ENCODE data around the gene MAP6D1.

Gene MAP6D1

DNA sequence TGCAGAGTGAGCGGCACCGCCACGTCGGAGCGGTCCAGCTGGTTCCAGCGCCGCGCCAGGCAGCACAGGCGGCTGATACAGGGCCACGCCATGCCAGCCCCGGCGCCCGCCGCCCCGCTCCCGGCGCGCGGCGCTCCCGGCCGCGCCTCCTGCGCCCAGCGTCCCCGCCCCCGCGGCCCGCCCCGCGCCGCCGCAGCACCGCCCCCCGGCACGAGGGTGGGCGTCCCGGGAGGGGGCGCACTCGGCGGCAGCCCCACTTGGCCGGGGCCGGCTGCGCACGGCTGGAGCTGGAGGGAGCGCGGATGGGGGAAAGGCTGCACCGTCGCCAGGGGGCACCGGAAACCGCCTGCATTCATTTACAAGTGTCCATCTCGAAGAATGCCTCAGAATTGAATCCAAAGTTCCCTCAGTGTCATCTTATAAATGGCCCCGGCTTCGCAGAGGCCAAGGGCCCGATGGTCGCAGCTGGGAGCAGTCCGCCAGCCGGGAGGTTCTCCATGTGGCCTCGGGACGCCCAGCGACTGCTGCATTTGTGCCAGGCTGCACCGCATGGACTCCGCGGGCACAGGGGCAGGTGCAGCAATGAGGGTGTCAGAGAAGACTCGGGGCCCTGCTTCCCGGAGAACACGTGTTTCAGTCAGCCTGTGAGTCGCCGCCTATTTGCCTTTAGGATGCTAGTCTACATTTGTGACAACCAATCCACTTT is at the start of gene MAP6D1:
Gene MAP6D1, minus strand, starts transcription at position 122 of the 706 bp plus-strand sequence. Its CDS starts 30 bp downstream, at position 92.
- DNase-seq (ENCODE audit: low read depth): no peak

DNA sequence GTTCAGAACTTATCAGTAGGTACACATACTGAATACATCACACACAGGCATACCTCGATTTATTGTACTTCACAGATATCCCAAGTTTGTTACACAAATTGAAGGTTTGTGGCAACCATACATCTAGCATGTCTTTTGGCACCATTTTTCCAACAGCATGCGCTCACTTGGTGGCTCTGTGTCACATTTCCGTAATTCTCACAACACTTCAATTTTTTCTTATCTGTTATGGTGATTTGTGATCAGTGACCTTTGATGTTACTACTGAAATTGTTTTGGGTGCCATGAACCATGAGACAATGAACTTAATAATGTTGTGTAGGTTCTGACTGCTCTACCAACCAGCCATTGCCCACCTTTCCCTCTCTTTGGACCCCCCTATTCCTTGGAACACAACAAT is 48.5 kb upstream of the MAP6D1 start:
- DNase-seq (ENCODE audit: low read depth): no peak

DNA sequence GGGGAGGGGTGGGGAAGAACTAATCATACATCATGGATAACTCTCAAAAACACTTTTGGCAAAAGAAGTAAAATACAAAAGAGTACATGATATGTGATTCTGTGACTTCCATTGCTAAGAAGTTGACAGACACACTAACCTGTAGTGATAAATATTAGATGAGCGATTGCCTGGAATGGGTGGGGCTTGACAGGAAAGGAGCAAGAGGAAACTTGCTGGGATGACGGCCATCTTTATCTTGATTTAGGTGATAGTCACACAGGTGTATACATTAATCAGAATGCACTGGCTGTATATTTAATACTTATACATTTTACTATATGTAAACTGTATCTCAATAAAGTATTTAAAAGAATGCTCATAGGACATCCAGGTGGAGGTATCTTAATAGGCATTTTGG is 46.2 kb upstream of the MAP6D1 start:
- no peak for DNase-seq (ENCODE audit: low read depth)

DNA sequence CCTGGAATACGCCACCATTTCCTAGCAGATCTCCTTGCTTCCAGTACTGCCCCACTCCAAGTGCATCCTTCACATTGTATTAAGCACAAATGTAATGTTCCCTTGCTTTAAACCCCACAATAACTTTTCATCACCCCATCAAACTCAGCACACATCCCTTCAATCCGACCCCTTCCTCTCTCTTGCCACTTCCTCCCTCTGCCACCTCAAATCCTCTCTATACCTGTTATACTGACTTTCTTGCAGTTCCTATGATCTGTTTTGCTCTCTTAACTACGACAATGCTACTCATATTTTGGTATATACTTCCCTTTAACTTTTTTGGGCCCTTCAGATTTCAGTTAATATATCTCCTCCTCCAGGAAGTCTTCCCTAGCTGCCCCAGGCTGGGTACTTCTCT is 45.2 kb upstream of the MAP6D1 start:
- DNase-seq (ENCODE audit: low read depth): no peak

DNA sequence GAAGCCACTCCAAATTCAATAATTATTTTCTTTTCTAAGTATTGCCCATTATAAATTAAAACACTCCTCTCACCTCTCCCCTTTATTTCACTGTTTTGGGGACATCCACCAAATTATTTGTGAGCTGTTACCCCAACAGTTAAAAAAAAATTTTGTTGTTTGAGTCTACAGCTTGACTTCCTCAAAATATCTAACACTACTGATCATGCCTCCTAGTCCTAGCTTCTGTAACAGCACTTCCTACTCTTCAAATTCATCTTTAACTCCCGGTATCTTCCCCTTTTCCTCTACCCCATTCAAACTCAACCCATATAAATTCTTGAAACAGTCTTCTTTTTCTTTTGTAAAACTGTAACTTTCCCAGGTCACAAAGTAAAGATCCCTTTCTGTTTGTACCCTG is 43.4 kb upstream of the MAP6D1 start:
- no peak for DNase-seq (ENCODE audit: low read depth)

DNA sequence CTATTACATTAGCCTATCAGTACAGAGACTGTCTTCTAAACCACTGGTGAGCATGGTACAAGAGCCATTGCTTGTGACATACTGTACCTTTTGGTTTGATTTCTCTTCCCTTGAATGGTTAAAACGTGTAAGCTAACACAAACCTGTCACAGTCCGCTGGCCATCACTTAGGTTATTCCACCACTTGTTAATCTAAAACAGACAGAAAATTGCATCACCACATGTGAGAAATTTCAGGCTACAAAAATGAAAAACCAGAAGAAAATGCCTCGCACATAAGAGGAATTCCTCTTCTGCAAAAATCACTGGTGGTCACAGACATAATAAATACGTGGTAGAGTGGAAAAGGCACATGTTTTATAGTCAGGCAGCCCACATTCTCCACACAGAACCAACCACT is 37.2 kb upstream of the MAP6D1 start:
- DNase-seq (ENCODE audit: low read depth): no peak

DNA sequence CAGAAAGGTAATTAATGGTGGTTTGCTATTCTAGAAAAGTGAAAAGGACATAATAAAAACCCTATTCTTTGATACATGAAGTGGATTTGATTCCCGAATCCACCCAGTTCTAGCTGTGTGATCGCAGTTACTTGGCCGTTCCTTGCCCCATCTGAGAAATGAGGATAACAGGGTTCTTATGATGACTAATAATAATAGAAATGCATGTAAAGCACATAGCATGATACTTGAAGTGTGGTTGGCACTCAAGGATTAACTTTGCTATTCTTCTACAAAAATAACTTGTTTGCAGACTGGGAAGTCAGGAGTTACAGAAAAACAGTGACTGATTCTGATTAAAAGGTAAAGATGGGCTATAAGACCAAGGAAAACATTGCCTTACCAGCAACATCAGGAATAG is 32.5 kb upstream of the MAP6D1 start:
- no peak for DNase-seq (ENCODE audit: low read depth)

DNA sequence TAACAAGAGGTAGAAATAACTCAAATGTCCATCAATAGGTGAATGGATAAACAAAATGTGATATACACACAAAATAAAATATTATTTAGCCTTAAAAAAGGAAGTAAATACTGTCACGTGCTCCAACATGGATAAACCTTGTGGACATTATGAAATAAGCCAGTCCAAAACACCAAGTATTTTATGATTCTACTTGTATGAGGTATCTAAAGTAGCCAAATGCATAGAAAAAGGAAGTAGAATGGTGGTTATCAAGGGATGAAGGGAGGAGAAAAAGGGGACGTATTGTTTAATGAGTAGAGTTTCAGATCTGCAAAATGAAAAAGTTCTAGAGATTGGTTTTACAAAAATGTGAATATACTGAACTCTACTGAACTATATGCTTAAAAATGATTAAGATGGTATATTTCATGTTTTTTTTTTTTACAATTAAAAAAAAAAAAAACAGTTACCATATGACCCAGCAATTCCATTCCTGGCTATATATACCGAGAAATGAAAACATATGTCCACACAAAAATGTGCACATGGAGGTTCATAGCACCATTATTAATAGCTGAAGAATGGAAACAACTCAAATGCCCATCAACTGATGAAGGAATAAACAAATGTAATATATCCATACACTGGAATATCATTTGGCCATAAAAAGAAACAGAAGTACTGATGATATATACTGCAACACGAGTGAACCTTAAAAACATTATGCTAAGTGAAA is 29.1 kb upstream of the MAP6D1 start:
- no peak for DNase-seq (ENCODE audit: low read depth)

DNA sequence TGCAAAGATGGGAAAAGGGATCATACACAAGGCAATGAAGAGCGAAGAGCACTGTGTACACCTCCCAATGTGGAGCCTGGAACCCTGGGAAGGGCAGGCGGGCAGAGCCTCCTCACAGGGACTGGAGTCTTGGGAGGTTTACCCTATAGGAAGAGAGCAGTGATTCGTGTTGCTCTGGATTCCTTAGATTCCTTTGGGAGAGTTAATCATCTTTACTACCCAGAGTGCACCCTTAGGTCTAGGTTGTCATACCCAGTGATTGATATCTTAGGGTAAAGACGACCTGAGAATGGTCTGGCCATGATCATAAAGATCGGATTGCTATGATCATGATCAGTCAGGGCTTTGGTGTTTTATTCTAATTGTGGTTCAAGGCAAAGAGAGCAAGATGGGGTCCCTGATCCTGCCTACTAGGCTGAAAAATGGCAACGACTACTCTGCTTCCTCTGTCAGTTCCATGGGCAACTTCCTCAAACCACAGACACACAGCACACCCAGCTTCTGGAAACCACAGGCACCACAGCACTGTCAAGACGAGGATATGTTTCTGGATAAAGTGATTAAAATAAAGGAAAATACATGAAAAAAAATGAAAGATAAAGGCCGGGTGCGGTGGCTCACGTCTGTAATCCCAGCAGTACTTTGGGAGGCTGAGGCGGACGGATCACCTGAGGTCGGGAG is 20.4 kb upstream of the MAP6D1 start:
- DNase-seq (ENCODE audit: low read depth): no peak

DNA sequence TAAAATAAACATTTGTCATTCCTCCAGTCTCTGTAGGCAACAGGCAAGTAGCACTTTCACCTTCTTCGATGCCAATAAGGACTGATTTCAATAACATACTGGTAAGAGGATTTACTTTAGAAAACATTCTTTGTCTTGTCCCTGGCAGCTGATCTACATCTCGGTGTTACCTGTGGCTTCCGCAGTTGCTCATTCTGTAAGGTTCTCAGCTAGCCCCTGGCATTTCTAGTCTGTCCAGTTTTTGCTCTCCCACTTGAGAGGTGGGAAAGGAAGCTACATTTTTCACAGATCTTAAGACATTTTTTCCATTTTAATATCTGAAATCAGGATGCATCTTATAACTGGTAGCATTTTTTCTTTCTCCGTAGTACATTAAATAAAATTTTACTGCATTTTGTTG is 19.7 kb upstream of the MAP6D1 start:
- DNase-seq (ENCODE audit: low read depth): no peak

DNA sequence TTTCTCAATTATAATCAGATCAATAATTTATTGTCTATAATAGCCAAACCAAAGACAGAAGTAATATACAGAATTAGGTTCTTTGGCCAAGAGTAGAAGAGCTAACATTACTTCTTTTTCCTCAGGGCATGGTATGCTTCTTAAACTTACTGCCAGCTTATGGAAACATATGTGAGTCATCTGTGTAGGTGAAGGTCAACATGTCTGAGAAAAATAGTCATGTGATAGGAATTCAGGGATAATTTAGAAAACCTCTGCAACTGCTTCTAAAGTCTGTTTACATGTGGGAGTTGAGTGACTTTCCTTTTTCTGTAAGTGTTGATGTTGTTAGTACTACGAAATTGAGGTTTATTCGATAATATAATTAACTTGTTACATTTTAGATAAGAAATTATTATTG is 19.2 kb upstream of the MAP6D1 start:
- no peak for DNase-seq (ENCODE audit: low read depth)

DNA sequence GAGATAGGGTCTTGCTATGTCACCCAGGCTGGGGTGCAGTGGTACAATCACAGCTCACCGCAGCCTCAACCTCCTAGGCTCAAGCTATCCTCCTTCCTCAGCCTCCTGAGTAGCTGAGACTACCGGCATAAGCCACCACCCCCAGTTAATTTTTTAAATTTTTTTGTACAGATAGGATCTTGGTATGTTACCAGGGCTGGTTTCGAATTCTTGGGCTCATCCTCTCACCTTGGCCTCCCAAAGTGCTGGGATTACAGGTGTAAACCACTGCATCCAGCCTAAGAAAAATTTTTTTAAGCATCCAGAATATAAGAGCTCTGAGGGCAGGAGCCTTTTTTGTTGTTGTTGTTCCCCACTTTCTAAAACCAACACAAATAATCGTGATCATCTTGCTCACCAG is 14.4 kb upstream of the MAP6D1 start:
- no peak for DNase-seq (ENCODE audit: low read depth)

DNA sequence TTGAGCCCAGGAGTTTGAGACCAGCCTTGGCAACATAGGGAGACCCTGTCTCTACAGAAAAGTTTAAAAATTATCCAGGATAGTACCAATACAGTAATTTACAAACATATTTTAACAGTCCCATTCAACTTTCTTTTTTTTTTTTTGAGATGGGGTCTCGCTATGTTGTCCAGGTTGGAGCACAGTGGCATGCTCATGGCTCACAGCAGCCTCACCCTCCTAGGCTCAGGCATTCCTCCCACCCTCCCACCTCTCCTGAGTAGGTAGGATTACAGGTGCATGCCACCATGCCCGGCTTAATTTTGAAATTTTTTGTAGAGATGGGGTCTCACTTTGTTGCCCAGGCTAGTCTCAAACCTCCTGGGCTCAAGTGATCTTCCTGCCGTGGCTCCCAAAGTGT is 12.5 kb upstream of the MAP6D1 start:
- DNase-seq (ENCODE audit: low read depth): no peak

DNA sequence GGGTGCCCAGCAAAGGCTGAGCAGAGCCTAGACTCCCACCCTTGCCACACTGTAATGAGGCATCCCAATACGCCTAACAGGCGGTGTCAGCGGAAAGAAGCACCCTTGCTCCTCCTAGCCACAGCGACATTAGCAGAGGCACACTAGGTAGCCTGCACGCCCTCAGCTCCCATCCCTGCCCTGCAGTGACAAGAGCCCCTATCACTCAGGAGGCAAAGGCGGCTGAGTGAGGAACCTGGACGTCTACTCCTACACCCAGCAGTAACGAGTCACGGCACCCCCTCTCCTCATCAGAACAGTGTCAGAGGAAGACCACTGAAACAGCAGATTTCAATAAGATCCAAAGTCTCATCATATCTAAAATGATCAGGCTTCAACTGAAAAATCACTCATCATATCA is 12.0 kb upstream of the MAP6D1 start:
- DNase-seq (ENCODE audit: low read depth): no peak

DNA sequence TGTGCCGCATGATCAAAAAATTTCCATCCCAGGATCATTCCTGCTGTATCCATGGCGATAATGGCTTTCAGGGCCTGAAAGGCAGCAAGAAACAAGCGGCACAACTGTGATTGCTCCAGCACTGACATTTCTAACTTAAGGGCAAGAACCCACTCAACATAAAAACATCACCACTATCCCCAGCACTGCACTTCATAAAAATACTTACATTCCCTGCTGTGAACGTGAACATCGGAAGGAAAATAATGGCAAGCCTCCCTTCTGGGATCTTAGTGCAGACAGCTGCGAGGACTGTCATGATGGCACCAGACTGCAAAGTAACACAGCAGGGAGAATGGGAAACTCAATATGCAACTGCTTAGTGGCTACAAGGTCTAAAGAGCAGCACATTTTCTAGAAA is 8.1 kb upstream of the MAP6D1 start:
- no peak for DNase-seq (ENCODE audit: low read depth)

DNA sequence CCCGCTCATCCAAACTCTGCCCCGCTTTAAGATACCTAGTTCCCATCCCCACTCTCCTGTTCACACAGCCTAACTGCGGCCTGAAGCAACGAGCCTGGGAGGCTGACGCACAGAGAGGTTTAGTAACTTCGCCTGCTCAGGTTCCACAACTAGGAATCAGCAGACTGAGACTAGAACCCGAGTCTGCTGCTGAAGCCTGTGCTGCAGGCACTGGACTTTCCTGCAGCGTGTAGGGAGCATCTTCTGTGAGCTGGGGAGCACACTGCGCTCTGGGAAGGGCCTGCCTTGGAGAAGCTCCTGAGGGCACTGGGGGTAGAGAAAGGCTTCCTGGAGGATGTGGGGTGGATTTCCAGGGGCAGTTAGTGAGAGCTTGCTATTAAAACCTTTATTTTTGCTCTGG is 4.8 kb upstream of the MAP6D1 start:
- no peak for DNase-seq (ENCODE audit: low read depth)

DNA sequence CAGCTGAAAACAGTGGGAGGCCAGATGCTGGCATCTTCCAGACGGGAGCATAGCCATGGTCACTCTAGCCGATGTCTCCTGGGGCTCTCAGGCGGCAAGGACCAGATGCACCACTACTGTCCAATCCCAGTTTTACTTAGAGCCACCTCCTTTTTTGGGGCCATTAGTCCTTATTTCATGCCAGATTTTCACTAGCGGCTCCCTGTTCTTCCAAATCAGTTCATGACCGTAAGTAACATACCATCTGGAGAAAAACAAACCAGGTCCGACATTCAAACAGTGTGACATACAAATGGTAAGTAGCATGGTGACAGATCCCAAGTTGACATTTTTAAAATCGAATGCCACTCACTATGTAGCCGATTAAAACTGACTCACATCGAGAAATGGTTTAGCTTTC is 4.1 kb upstream of the MAP6D1 start:
- DNase-seq (ENCODE audit: low read depth): no peak

DNA sequence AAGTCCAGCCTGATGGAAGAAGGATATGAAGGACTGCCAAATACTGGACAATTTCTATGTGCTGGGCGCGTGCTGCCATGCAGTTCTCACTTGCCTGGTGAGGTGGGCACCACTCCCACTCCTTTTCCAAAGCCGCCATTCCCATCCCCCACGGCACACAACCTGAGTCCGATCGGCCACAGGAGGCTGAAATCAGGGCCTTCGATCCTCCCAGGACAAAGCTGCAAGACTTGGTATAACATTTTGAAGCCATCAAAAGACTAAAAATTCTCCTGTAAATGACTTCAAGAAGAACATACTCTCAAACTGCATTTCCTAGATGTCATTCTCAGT is 3.1 kb upstream of the MAP6D1 start:
- DNase-seq (ENCODE audit: low read depth): no peak

DNA sequence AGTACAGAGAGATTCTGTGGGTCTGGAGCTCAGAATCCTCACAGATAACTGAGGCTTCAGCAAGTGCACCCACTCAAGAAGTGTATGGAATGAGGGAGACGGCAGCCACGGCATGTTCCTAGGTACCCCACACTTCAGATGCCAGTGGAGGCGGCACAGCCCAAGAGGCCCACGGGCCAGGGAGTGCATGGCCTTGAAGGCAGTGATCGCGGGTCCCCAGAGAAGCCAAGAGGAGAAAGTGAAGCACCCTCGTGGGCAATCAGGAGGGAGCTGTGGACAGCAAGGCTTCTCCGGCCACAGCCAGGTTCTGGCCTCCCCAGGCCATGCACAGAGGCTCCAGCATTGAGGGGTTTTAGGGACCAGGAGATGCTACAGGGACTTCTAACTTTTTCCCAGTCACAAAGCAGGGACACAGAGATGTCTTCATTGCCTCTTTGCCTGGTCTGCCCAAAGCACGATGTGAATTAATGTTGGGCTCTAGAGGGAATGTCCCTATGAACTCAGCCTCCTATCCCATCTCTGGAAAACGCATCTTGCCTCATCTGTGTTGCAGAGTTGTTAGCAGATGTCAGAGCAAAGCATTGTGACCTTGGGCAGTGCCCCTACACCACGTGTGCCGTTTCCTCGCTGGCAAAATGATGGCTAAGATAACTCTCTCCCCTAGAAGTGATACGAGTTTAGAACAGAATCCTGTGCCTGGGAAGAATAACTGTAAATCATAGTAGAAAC is 2.6 kb upstream of the MAP6D1 start:
- no peak for DNase-seq (ENCODE audit: low read depth)

DNA sequence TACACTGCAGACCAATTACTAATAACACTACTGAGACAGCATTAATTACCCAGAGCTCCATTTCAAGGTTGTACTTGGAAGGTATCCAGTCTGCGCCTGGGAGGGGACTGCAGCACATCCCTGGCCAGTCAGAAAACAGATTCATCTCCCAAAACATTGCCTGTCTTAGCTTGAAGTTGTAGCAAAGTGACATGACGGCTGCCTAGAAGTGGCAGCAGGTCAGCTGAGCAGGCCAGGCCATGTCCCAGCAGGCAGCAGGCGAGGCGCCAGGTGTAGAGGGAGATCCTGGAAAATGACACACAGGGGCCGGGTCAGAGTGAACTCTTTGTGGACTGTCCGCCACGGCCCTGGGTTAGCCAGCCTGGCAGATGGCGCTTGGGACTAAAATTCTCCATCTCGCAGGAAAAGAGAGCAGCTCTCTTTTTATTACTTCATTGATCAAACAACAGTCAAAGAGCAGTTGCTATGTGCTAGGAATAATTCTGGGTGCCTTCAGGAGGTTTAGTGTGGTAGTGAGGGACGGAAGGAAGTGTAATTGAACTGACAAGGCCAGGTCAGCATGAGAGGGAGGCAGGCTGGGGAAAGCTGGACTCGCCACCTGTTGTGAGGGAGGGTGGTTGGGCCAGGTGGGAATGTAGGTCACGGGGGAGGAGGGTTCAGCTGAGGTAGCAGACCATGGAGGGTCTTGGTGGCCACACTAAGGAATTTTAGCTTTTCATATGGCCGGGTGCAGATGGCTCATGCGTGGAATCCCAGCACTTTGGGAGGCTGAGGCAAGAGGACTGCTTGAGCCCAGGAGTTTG is 1.3 kb upstream of the MAP6D1 start:
- DNase-seq (ENCODE audit: low read depth): no peak

DNA sequence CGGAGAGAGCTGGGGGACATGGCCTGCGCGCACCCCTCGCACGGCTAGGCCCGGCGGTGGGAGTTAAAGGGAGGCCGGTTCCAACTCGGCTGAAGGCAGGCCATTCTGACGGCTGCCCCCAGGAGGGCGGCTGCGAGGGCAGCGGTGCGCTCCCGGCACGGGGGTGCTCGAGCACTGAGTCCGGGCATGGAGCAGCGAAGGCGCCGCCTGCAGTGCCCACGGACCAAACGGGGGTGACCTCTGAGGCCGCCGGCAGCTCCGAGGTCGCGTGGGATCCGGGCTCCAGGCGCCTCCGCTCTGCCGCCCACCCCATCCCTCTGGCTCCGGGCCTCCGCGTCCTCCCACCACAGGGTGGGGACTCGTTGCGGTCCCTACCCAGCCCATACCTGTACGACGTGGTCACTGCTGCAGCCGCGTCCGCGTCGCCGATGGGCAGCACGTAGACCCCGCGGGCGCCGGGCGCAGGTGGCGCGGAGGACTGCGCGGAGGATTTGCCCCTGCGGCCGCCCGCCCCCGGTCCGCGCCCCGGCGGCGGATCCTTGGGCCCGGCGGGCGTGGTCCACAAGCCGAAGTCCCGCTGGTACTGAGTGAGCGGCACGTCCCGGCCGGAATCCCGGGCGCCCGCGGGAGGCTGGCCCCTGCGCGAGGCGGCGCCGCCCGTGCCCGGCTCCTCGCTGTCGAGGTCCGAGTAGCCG is 469 bp downstream of the MAP6D1 start:
- no peak for DNase-seq (ENCODE audit: low read depth)

All from stimulated activated CD8-positive, alpha-beta memory T cell treated with anti-CD3 and anti-CD28 coated beads, Interleukin-12 subunit alpha, Interleukin-12 subunit beta, amount 100 ng/mL, for 1 hour (primary cell).